GM18498 (cell line): ENCODE results near the gene LAMA2.

Experiments
- ATAC-seq: cut with Tn5 transposase; IDR thresholded peaks from one replicate; pipeline ENCODE4 v1.9.1; 2021; ENCODE audit warnings: mild to moderate bottlenecking, moderate library complexity; ENCODE audit not compliant: unreplicated experiment

LAMA2 gene

GRCh38 chr6:129426343-129426742 is 543.4 kb downstream of the LAMA2 start:
- no peak for ATAC-seq

DNA sequence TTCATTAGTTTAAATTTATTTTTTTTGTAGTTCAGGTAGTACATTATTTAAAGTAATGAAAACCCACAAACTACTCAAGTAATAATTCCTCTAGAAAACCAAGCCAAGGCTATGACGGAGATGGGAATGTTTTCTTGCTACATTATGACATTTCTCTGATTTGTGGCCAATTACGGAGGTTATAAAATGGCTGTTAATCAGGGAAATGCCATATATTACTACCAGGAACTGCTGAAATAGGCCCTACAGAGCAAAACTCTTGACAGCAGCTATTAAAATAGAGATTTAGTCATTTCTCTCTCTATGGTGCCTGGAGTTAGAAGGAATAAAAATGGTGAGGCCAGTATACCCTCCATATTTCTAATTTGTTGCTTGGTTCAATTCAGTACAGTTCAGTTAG is 547.0 kb downstream of the LAMA2 start:
- no peak for ATAC-seq

DNA sequence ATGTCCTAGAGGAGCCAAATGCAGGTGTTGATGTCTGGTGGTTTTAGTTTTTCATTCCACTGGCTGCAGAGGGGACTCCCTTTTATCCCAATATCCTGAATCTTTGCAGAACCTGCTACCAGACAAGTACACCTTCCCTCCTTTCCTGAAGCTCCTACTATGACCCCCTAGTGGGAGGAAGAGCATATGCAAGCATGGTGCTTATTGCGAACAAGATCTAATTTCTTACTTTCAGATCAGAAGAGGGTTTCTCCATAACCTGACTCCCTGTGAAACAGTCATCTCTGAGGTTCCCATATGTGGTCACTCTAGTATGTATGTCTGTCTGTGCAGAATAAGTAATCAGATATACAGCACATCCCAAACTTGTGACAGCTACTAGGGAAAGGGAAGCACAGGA is 549.8 kb downstream of the LAMA2 start:
- no peak for ATAC-seq

DNA sequence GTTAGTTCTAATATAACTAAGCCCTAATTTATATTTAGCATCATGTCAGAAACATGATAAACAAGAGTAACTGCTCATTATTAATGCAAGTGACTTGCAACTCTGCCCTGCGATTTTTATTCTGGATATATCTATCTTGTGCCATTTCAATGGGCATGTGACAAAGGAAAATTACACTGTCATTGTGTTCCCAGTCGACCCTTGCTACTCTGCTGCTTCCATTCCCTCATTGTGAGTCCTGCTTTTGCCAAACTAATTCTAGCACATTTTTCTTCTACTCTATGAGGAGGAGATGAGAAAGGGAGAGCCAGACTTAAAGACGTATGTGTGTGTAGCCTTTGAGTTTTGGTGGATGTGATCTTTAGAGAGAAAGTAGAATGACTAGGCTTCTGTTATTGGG is 551.2 kb downstream of the LAMA2 start:
- ATAC-seq: no peak

GRCh38 chr6:129440691-129441090 is 557.8 kb downstream of the LAMA2 start:
- ATAC-seq: no peak

- ATAC-seq: no peak
These were observed 561.7 kb downstream of the LAMA2 start for GRCh38 chr6:129444683-129445082.

- no peak for ATAC-seq
These were observed 563.6 kb downstream of the LAMA2 start for GRCh38 chr6:129446272-129447197.

GRCh38 chr6:129447198-129447565 is 564.2 kb downstream of the LAMA2 start:
- no peak for ATAC-seq

DNA sequence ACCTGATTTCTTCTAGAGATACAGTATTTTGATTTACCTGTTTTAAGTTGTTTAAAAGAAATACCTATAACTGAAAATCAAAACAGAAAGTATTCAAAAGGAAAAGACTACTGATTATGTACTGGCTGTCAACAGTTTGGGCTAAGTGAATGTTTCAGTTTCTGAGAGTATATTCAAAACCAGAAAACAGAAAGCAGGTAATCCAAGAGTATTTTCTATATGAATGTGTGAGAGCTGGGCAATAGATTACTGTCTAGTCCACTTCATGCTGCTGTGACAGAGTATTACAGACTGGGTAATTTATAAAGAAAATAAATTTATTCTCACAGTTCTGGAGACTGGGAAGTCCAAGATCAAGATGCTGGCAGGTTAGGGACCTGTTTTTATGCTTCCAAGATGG is 566.0 kb downstream of the LAMA2 start:
- peak; percentile 100 for ATAC-seq

DNA sequence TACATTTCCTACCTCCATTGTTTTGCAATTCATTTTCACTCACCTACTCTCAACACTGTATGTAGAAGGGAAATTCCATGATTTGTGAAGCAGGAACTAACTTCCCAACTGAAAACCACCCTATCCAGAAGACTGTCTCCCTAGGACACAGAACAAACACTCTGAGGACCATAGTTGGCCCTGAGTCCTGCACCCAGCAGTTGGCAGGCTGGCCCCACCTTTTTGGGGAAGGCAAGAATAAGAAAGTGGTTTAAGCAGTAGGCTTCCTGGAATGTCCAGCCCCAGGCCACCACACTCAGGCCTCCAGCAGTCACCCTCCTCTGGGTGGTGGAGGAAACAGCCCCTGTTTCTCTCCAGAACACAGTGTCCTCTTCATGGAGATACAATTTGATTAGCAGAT is 568.2 kb downstream of the LAMA2 start:
- ATAC-seq: no peak

DNA sequence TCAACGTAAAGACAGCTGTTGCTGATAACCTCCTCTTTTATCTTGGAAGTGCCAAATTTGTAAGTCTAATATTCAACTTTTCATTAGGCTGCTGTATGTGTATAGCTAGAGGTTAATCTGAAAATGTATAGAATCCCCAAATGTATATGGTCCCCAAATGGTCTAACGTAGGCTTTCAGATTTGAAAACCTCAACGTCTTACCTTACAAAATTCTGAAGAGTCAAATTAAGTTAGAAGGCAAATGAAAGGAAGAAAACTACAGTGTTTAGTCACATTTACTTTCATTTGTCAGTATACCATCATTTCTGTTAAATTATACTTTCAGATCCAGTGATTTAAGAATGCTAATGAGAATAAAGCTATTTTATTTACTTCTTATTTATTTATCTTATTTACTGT is 570.1 kb downstream of the LAMA2 start:
- ATAC-seq: no peak

DNA sequence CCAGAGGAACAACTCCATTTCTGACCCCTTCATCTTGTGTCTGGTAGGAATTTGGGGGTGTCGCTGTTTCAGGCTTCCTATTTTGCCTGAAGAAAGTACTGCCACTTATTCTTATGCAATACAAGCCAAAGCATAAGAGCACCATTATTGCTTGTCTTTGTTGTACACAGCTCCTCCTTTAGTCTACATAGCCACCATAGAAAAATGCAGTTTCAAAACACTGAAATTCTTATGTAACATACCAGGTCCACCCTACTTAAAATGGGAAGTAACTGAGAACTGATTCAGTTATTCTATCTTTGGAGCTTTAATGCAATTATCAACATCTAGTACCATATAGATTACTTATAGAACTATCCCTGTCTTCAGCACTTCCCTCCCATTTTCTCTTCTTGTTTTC is 571.5 kb downstream of the LAMA2 start:
- ATAC-seq: no peak

- no peak for ATAC-seq
These were observed 572.3 kb downstream of the LAMA2 start for GRCh38 chr6:129455126-129455769.

DNA sequence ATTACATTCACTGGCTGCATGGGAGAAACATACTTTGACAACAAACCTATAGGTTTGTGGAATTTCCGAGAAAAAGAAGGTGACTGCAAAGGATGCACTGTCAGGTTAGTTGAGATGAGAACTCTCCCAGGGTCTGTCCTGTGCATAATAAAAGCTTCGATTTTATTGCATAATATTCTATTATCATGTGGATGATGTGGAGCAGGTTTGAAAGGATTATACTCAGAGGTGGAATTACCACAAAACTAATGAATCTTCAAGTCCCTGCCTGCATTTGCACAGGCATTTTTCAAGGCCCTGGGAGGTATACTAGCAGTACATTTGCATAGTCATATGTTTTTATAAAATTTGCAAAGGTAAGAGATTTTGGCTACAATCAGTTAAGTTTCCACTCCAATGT is 577.3 kb downstream of the LAMA2 start:
- no peak for ATAC-seq

- ATAC-seq: no peak
These were observed 586.2 kb downstream of the LAMA2 start for GRCh38 chr6:129469070-129469662.

DNA sequence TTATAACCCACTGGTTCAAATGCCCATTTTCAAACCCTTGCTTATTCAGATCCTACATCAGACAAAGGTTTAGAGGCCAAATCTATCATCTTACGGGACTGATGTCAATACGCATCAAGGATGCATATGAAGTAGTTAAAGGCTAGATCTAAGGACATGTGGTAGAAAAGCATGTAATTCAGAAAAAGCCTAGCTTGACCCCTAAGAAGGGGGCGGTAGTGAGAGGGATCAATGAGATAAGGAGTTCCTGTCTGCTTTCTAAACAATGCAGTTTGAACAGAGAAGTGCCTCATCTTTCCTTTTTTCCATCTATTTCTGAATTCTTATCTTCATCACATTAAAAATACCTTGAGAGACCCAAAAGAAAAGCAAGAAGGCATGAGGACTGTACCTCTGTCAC is 589.3 kb downstream of the LAMA2 start:
- no peak for ATAC-seq

- ATAC-seq: no peak
These were observed 590.6 kb downstream of the LAMA2 start for GRCh38 chr6:129473546-129473945.

GRCh38 chr6:129475477-129476247 is 592.7 kb downstream of the LAMA2 start:
- no peak for ATAC-seq

GRCh38 chr6:129476248-129476564 is 593.3 kb downstream of the LAMA2 start:
- no peak for ATAC-seq

DNA sequence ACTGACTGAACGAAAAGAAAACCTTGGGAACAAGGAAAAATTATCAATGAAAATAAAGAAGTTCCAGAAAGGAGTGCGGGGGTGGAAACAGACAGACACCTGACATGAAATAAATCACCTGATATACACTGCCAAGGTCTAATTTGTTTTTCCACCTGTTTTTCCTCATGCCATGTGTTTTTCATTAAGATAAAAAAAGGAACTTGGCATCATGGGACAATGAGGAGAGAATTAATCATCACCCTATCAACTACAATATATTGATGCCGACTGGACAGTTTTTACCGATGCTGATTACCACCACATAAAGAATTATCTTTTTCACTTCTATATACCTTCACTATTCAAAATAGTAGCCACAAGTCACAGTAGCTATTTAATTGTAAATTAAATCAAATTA is 593.9 kb downstream of the LAMA2 start:
- no peak for ATAC-seq

GRCh38 chr6:129478379-129478778 is 595.4 kb downstream of the LAMA2 start:
- no peak for ATAC-seq
